ENCODE data around the gene CLCN7. TPM values are rescaled to one million over a fixed set of nuclear protein-coding genes. Genes with fewer than 3 reads are reported as not detected.
A peak's percentile ranks its signal among the peaks of the same experiment; 100 is the strongest.

CLCN7 gene
- total and polyA plus RNA-seq, 2 of the 13 experiments (the other 11 are each of a cell fraction or from before 2014, with no cell fraction given), result 24.6 to 25.1 TPM

GRCh38 chr16:1430759-1431496 is 43.9 kb downstream of the CLCN7 start, which contains the start of gene PERCC1 (continued):
- TF ChIP-seq FUBP1 (CRISPR knock-in tag; IDR thresholded peaks at IDR 0.05; ENCODE audit: borderline replicate concordance), result no peak
- peak; percentile 81 for TF ChIP-seq HNRNPL (IDR thresholded peaks at IDR 0.05; ENCODE audit: low read depth, low read length)
- no peak for TF ChIP-seq NFYC (CRISPR knock-in tag; IDR thresholded peaks at IDR 0.05)
- peak; percentile 74; the same call in 1 of the 2 replicates for TF ChIP-seq THAP11 (CRISPR knock-in tag; IDR thresholded peaks at IDR 0.05)
- no peak for TF ChIP-seq PCBP2 (optimal IDR thresholded peaks at IDR 0.05; ENCODE audit: low read depth, low read length, poor library complexity, severe bottlenecking)
- TF ChIP-seq ZNF740 (CRISPR knock-in tag; IDR thresholded peaks at IDR 0.05), result no peak
- peak; percentile 81; the same call in 1 of the 2 replicates for TF ChIP-seq ZNF788 (CRISPR knock-in tag; IDR thresholded peaks at IDR 0.05; ENCODE audit: borderline replicate concordance)
- TF ChIP-seq ZFYVE20 (CRISPR knock-in tag; IDR thresholded peaks at IDR 0.05; ENCODE audit: borderline replicate concordance, low read depth), result no peak
- TF ChIP-seq ZNF775 (CRISPR knock-in tag; IDR thresholded peaks at IDR 0.05; ENCODE audit: borderline replicate concordance), result no peak
- no peak for TF ChIP-seq CBX1 (IDR thresholded peaks at IDR 0.05; ENCODE audit: low read depth)
- TF ChIP-seq ZNF230 (CRISPR knock-in tag; IDR thresholded peaks at IDR 0.05), result peak; percentile 74; the same call in 1 of the 2 replicates
- TF ChIP-seq HMG20B (CRISPR knock-in tag; conservative IDR thresholded peaks at IDR 0.05), result peak; percentile 81
- TF ChIP-seq MAFK (conservative IDR thresholded peaks at IDR 0.05 in 1 of 2, IDR thresholded peaks at IDR 0.05 in 1 of 2; ENCODE audit: low read length in 2 of 2), result no peak
- peak; percentile 60 for TF ChIP-seq TFDP2 (CRISPR knock-in tag; IDR thresholded peaks at IDR 0.05)
- TF ChIP-seq ASH2L (IDR thresholded peaks at IDR 0.05; ENCODE audit: insufficient read length, low read depth, low read length), result no peak
- TF ChIP-seq ATF5 (CRISPR knock-in tag; IDR thresholded peaks at IDR 0.05; ENCODE audit: low read depth), result 0 out of 2 replicates have a peak, but pooled peaks have one; percentile 49
- no peak for TF ChIP-seq ARID3A (IDR thresholded peaks at IDR 0.05; ENCODE audit: low read depth, low read length)
- peak; percentile 68; the same call in 1 of the 2 replicates for TF ChIP-seq ZNF263 (CRISPR knock-in tag; IDR thresholded peaks at IDR 0.05)
- no peak for TF ChIP-seq ZNF382 (CRISPR knock-in tag; IDR thresholded peaks at IDR 0.05; ENCODE audit: borderline replicate concordance)
- TF ChIP-seq BCL3 (CRISPR knock-in tag; IDR thresholded peaks at IDR 0.05), result no peak
- TF ChIP-seq TAF1 (CRISPR knock-in tag; IDR thresholded peaks at IDR 0.05), result no peak; the same call in 1 of the 2 replicates
